ENCODE results near the gene DMBX1. TPM values are rescaled to one million over a fixed set of nuclear protein-coding genes. Genes with fewer than 3 reads are reported as not detected.

Gene DMBX1
- total RNA-seq, 1 experiment from 2014 or later: not detected

DNA sequence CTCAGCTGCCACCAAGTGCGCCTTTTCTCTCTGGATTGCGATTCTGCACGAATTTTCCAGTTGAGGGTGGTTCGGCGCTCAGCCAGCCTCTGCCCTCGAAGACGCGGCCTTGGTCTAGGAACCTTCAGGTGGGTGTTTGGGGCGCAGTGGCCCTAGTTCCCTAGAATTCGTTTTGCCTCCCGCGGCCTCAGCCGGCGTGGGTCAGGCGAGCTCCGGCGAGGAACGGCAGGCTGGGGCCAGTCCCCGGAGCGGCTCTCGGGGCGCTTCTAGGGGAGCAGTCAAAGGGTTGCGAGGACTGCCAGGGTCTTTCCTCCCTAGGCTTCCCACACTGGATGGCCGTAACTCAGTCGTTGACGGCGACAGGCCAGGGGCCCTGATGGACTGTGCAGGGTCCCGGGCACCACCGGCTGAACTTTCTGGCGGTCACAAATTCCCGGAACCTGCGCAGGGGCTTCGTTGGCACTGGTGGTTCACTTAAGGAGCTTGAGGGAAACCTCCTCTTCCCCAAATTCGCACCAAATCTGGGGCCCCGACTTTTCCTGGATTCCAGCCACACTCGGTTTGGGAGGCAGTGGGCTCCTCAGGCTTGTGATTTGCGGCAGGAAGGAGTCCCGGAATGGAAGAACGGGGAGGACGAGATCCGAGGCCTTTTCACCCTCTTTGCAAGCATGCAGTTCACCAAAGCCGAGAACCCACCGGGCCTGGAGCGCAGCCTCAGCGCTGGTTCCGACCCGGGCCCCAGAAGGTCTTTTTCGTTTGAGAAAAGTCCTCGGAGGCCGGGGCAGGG is 1.2 kb downstream of the DMBX1 start:
- Histone ChIP-seq H3K27me3 (peaks cover 10% of the 10 kb centered on the region), H3K4me3 (no peak overlapping the region), H3K9me3 (no peaks in the 10 kb centered on the region), H3K36me3 (no peaks in the 10 kb centered on the region)
- DNase-seq: no peak

DNA sequence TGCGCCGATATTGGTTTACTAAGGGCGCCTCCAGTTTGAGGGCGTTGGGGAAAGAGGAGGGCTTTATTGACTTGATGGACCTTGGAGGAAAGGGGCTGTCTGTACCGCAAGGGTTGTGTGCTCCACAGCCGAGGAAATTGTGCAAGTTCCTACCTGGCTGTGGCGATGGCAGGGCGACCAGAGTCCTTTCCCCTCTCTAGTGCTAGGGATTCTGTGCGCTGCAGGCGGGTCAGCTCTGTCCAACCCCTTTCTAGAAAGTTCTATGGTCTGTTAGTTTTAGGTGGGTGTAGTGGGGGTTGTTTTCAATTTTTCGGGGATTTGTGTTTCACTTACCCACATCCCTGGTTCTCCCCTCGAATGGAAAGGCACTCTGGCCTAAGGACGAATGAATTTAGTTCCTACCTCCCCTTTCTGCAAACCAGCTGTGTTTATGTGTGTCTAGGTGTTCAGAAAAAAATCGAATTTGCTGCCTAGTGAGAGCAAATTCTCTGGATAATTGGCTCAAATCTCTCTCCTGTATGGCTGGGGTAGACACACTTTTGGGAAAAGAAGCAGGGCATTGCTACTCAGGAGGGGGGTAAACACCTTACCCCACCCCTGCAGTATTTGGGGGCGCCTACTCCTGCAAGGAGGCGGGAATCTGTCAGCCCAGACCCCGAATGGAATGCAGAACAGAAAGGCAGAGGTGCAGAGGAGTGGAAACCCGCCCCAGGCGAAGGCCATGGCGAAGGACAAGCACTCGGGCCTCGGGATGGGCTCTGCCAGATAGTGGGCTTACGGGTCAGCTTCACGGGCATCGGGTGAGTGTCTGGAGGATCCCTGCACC is 2.0 kb downstream of the DMBX1 start:
- Histone ChIP-seq H3K36me3 (no peaks in the 10 kb centered on the region), H3K4me3 (no peak overlapping the region), H3K9me3 (no peaks in the 10 kb centered on the region), H3K27me3 (peaks cover 10% of the 10 kb centered on the region)
- no peak for DNase-seq

DNA sequence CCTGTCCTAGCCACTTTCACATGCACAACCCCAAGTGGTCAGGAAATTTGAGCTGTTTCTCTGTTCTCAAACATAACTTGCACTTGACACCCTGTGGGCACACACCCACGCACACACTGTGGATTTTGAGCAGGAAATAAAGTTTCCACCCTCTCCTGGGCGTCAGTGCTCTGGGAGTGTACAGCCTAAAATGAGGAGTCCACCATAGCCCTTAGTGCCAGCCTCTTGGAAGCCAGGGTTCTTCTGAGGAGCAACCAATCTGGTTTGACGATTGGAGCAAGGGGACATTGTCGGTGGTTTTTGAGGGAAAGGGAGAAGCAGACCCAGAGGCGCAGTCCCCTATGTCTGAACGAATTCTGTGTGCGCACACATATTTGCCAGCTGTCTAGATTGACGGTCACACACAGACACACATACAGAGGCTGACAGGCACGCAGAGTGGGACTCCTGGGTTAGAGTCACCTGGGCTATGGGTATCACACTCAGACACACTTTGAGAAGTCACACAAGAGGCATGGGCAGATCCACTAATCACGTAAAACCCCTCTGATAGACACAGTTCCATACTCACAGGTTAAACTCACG is 2.7 kb downstream of the DMBX1 start:
- Histone ChIP-seq H3K9me3 (no peaks in the 10 kb centered on the region), H3K27me3 (peaks cover 10% of the 10 kb centered on the region), H3K4me3 (no peak overlapping the region), H3K36me3 (no peaks in the 10 kb centered on the region)
- no peak for DNase-seq

DNA sequence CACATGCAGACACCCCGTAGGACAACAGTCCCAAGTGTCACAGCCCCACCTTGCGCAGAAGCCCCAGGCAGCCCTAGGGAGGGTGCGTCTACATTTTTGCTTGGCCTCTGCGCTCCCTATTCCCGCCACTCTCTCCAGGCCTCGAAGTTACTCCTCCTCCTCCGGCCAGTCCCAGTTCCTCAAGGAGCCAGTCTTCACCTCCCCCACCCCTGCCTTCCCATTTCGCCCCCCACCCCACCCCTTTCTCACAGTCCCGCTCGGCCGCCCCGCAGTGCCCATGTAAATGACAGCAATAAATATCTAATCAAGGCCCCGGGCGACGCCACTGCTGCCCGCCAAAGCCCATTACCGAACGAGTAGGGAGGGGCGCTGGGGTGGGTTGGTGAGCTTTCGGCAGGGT is 3.2 kb downstream of the DMBX1 start:
- Histone ChIP-seq H3K27me3 (peaks cover 10% of the 10 kb centered on the region), H3K36me3 (no peaks in the 10 kb centered on the region)

DNA sequence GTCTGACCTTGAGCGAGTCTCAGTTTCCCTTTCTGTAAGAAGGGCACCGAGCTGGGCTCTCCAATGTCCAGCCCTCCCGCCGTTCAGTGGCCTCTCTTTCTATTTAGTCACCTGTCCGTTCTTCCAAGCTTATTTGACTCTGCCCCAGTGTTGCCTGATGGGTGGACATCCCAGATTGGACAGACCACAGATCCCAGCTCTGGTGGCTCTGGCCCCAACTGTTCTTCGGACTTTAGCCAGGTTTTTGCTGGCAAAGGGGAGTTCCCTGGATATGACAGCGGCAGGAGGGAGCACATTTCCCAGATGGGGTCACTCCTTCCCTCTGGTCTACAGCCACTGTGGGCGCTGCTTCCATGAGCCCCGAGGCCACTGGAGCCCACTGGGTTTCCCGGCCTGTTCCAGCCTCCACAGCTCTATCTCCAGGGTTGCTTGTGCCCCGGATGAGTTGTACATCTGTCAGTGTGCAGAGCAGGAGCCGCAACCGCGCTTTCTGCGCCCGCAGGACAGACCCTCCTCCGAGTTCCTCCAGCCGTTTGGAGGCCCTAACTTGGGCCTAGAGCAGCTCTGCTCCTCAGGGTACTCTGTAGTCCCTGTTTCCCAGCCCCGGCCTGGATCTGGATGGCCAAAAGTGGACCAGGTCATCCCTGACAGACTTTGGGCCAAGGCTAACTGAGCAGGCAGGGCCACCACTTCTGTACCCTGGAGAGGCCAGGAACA is 3.8 kb downstream of the DMBX1 start:
- H3K36me3 ChIP-seq: no peaks in the 10 kb centered on the region
- H3K27me3 ChIP-seq: peaks cover 10% of the 10 kb centered on the region
- no peak for DNase-seq

More for the DNA sequence above, 3.2 kb downstream of the DMBX1 start:
- no peak overlapping the region for H3K4me3 ChIP-seq
- no peak for DNase-seq
- H3K9me3 ChIP-seq: no peaks in the 10 kb centered on the region

DNA sequence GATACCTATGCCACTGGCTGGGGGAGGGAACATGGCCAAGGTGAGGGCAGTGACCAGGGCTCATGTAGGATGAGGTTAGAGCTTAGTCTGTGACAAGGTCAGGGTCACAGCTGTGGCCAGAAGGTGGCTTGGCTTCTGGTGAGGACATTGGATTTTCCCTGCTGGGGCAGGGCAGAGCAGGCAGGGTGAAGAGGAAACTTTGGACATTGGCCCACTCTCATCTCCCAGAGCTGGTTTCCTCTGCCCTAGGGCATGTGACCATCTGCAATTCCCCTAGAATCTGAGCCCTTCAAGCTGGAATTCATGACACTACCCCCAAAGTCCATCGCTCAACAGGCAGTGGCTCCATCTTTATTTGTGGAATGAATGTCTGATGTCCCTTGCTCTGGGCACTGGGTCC is 5.3 kb downstream of the DMBX1 start:
- peaks cover 7% of the 10 kb centered on the region for H3K27me3 ChIP-seq
- no peak for DNase-seq

More for the DNA sequence above, 3.8 kb downstream of the DMBX1 start:
- no peaks in the 10 kb centered on the region for H3K9me3 ChIP-seq
- H3K4me3 ChIP-seq: no peak overlapping the region

DNA sequence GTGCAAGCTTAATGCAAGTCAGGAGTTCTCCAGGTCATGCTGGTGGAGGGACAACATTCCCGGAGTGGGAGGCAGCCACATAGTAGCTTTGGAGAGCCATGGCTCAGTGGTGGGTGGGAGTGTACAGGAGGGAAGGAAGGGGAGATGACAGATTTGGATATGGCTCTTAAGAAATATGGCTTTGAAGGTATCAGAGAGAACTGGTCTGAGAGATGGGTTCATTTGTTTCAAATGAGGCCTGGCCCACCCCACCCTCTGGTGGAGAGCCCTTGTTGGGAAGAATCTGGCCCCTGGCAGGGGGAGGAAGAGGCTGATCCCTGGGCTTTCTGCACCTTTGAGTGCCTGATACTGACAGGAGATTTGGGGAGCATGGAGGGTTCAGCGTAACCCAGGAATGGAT is 6.1 kb downstream of the DMBX1 start:
- Histone ChIP-seq H3K4me3 (no peak overlapping the region), H3K27me3 (peaks cover under 1% of the 10 kb centered on the region; the same call in 1 of the 2 replicates), H3K36me3 (no peaks in the 10 kb centered on the region), H3K9me3 (no peaks in the 10 kb centered on the region)
- DNase-seq: no peak

More for the DNA sequence above, 5.3 kb downstream of the DMBX1 start:
- no peak overlapping the region for H3K4me3 ChIP-seq
- H3K36me3 ChIP-seq: no peaks in the 10 kb centered on the region
- no peaks in the 10 kb centered on the region for H3K9me3 ChIP-seq

DNA sequence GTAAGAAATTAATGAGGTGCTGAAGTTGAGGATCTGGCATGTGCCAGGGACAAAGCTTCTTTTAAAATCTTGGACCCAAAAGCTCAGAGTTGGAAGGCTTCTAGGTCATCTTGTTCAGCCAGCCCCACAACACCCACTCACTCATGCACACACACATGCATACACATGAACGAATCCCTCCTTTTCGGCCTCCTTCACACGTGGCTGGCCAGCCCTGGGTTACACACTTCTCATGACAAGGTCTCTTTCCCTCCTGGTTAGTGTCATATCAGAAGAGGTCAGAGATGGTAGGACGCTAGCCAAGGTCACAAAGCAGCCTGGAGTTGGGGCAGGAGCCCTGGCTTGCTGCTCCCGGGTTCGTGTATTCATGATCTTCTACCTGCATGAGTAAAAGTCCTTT is 6.9 kb downstream of the DMBX1 start:
- DNase-seq: no peak
- Histone ChIP-seq H3K4me3 (no peak overlapping the region), H3K9me3 (no peaks in the 10 kb centered on the region), H3K27me3 (no peaks in the 10 kb centered on the region), H3K36me3 (no peaks in the 10 kb centered on the region)

DNA sequence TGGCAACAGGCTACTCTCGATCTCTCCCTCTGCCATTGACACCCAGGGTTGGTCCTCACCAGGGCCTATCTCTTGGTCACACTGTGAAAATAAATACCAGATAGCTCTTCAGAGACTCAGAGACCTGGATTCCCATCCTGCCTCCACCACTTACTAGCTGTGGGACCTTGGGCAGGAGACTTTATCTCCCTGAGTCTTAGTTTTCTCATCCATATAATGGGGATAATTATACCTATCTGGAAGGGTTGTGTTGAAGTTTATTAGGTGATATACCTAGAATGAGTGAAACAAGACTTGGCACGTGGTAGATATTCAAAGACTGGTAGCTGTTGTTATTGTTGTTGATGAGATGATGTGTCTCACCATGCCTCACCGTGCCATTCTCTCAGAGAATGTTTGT is 7.4 kb downstream of the DMBX1 start:
- H3K9me3 ChIP-seq: no peaks in the 10 kb centered on the region
- H3K36me3 ChIP-seq: no peaks in the 10 kb centered on the region
- H3K27me3 ChIP-seq: no peaks in the 10 kb centered on the region
- no peak overlapping the region for H3K4me3 ChIP-seq
- DNase-seq: no peak

DNA sequence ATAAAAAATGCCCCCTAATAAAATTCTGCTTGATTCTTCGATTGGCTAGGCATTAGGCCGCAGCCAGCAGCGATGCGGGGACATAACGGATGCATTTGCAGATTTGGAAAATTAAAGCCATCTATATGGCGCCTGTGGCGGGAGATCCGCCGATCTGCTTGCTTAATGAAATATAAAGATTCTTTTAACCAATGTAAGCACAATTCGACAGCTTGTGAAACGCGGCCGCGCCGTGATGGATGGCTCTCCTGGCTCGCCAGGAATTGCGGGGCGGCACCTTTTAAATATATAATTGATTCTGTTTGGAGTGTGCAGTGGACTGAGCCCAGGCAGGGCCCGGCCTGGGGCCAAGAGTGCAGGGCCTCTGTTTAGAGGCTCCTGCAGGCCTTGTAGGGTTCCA is 8.0 kb downstream of the DMBX1 start:
- DNase-seq: no peak
- Histone ChIP-seq H3K27me3 (no peaks in the 10 kb centered on the region), H3K4me3 (no peak overlapping the region), H3K9me3 (no peaks in the 10 kb centered on the region), H3K36me3 (no peaks in the 10 kb centered on the region)

DNA sequence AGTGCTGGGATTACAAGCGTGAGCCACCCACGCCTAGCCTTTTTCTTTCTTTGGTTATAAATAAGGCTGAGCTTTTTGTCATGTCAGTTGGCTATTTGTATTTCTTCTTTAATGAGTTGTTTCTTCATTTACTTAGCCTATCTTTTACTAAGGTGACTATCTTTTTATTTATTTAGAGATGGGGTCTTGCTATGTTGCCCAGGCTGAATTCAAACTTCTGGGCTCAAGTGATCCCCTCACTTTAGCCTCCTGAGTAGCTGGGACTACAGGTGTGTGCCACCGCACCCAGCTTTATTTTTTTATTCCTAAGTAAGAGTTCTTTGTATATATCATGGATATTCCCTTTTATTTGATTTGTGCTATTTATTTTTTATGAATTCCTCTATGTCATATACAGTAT is 11.9 kb downstream of the DMBX1 start:
- H3K9me3 ChIP-seq: no peaks in the 10 kb centered on the region
- no peak overlapping the region for H3K4me3 ChIP-seq
- DNase-seq: no peak
- H3K36me3 ChIP-seq: no peaks in the 10 kb centered on the region
- H3K27me3 ChIP-seq: no peaks in the 10 kb centered on the region

DNA sequence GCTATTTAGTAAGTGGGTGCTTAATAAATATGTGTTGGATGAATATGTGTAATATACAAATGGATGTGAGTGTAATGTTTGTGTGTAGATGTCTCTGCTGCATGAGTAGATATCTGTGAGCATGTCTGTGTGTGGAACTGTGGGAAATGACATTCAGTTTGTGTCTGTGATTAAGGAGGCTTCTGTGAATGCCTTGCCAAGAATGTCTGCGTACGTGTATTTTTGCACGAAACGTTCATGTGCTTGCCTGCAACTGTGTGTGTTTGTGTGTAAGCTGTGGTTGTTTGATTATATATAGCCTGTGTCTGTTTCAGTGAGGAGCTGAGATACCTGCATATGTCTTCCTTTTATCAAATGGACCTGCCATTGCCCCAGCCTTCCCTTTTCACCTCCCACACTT is 13.8 kb downstream of the DMBX1 start:
- H3K9me3 ChIP-seq: no peaks in the 10 kb centered on the region
- no peaks in the 10 kb centered on the region for H3K36me3 ChIP-seq
- no peak overlapping the region for H3K4me3 ChIP-seq
- H3K27me3 ChIP-seq: no peaks in the 10 kb centered on the region
- DNase-seq: no peak

DNA sequence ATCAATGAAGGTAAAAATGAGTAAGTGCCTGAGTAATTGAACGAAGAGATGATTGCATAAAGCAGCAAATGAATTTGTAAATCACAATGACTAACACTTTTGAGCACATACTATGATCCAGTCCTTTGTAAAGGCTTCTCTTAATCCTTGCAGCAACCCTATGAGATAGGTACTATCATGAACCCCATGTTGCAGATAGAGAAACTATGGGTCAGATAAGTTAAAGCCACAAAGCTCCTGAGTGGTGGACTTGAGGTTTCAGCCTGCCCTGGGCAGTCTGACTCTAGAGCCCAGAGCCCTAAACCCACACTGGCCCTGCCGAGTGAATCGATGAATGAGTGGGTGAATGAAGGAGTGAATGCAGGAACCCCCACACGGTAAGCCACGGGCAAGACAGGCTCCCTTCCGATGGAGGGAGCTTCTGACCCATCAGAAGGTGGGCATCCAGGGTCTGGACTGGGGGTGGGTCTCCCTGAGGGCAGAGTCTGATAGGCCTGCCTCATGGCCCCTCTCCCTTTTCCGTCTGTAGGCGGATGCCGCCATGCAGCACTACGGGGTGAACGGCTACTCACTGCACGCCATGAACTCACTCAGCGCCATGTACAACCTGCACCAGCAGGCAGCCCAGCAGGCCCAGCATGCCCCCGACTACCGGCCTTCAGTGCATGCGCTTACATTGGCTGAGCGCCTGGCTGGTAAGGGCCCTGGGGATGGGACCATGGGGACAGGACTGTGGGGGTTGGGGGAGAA is 17.0 kb downstream of the DMBX1 start:
- Histone ChIP-seq H3K4me3 (no peak overlapping the region), H3K36me3 (no peaks in the 10 kb centered on the region), H3K27me3 (no peaks in the 10 kb centered on the region), H3K9me3 (no peaks in the 10 kb centered on the region)
- no peak for DNase-seq

DNA sequence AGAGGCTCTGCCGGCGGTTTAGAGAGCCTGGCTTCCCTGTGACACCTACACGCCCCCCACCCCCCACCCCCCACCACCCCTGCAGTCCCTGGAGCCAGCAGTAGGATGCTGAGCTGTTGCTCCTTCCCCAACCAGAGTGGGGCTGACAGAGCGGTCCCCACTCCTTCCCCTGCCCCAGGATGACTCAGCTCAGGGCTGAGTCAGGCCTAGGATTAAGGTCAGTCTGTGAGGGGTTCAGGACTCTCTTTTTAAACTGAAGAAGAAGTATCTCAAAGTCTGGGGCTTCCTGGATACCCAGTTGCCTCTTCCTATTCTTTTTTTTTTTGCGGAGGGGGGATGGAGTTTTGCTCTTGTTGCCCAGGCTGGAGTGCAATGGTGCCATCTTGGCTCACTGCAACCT is 19.1 kb downstream of the DMBX1 start:
- Histone ChIP-seq H3K4me3 (no peak overlapping the region), H3K36me3 (no peaks in the 10 kb centered on the region), H3K27me3 (no peaks in the 10 kb centered on the region), H3K9me3 (no peaks in the 10 kb centered on the region)
- peak; percentile 74 for DNase-seq

DNA sequence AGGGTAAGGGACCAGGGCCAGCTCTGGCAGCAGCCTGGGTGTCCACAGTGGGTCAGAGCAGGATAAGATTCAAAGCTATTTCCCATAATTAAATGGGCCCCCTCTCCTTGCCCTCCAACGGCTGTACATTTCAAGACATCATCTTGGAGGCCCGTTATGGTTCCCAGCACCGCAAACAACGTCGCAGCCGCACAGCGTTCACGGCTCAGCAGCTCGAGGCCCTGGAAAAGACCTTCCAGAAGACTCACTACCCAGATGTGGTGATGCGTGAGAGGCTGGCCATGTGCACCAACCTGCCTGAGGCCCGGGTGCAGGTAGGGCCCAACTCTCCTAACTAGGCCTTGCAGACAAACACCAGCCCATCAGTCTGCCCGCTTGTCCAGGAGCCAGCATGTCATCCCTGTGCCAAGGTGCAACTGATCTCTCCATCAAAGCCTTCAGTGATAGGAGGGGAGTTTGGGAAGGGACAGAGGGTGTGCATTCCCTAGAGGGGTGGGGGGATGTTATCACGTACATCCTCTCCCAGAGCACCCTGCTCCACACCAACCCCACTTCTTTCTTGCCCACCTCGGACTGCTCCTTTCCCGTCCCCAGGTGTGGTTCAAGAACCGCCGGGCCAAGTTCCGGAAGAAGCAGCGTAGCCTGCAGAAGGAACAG is 20.8 kb downstream of the DMBX1 start:
- Histone ChIP-seq H3K36me3 (no peaks in the 10 kb centered on the region), H3K4me3 (no peak overlapping the region), H3K9me3 (no peaks in the 10 kb centered on the region), H3K27me3 (no peaks in the 10 kb centered on the region)
- DNase-seq: no peak

DNA sequence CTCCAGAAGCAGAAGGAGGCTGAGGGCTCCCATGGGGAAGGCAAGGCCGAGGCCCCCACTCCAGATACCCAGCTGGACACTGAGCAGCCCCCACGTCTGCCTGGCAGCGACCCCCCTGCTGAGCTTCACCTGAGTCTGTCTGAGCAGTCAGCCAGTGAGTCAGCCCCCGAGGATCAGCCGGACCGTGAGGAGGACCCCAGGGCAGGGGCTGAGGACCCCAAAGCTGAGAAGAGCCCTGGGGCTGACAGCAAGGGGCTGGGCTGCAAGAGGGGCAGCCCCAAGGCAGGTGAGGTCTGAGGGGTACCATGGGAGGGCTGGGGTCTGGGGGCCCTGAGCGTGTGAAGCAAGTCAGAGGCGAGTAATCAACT is 21.3 kb downstream of the DMBX1 start:
- no peaks in the 10 kb centered on the region for H3K27me3 ChIP-seq
- DNase-seq: no peak
- H3K4me3 ChIP-seq: no peak overlapping the region
- H3K9me3 ChIP-seq: no peaks in the 10 kb centered on the region
- H3K36me3 ChIP-seq: no peaks in the 10 kb centered on the region

Data from MG63 (cell line).